GM18907 (cell line): Measurements from ENCODE around the gene STPG1.

Experiments used
- ATAC-seq: cut with Tn5 transposase; IDR thresholded peaks from one replicate; pipeline ENCODE4 v1.9.1; 2021; ENCODE audit warnings: mild to moderate bottlenecking, moderate library complexity; ENCODE audit not compliant: unreplicated experiment

STPG1 gene

DNA sequence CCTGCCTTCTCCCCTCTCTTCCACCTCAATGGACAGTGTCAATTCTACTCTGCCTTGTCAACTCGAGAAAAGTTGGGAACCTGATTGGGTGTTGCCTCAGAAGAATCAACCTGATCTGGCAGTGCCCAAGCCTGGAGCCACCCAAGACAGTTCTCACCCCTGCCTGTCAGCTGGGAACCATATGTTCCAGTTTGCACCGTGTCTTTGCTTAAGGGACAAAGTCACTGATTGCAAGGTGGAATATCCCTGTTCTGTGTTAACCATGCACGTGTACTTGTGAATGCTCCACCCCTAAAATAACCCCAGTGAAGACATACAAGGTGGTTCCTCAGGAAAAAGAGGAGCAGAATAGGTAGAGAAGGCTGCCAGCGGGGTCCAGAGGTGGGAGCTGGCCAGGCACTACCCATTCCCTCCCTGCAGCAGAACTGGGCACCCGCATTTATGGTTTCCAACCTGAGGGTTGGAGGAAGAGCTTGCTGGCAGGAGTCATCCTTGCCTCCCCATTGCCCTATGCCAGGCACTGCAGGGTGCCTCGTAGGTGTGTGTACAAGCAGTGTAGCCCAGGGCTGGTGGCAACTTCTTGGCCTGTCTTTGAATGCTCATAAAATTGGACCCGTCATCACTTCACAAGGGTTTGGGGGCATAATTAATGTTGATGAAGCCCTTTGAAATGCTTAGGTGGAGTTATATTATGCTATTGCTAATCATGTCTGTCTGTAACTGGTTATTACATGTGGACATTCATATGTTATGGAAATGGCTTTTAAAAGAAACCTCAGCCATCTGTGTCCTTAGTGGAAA, 13.4 kb upstream of the STPG1 start:
- no peak for ATAC-seq

DNA sequence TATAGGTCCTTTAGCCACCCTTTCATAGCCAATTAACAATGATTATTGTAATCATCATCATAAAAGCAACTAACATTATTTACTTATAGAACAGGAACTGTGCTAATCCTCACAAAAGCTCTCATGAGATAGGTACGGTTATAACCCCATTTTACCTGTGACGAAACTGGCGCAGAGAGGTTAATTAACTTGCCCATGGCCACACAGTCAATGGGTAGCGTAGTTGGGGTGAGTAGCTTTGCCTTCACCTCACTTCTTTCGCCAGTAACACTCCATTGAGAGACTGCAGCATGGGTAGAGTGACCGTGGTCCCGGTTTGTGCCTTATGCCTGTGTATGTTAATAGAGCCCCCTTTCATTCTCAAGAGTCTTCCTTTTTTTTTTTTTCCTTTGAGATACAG, 12.3 kb upstream of the STPG1 start:
- no peak for ATAC-seq

DNA sequence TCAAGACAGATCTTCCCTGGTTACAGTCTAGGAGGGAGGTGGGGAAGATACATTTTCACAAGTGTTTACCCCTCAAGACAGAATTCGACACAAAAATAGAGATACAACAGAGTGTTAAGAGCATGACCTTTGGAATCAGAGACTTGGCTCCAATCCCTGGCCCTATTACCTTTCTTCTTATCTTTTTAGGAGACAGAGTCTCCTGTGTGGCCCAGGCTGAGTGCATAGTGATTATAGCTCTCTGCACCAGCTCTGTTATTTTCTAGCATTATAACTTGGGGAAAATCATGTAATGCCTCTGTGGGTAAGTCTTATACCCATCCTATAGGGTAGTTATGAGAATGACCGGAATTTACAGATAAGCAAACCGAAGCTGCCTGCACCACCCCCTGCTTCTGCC, 11.9 kb upstream of the STPG1 start:
- ATAC-seq: no peak

DNA sequence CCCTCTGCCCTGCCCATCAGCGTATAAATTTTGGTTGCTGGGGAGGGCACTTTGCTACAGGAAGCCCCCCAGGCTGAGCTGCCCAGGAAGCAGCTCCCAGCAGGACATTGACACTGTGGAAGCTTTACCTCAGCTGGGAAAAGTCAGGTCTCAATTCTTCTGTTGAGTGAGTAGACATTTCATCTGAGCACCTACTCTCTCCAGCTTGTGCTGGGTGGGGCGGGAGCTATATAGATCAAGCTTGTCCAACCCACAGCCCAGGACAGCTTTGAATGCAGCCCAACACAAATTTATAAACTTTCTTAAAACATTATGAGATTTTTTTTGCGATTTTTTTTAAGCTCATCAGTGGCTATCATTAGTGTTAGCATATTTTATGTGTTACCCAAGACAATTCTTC, 11.4 kb upstream of the STPG1 start:
- no peak for ATAC-seq

- ATAC-seq: no peak
Observed at GRCh38 chr1:24424207-24424606, 10.6 kb upstream of the STPG1 start.

DNA sequence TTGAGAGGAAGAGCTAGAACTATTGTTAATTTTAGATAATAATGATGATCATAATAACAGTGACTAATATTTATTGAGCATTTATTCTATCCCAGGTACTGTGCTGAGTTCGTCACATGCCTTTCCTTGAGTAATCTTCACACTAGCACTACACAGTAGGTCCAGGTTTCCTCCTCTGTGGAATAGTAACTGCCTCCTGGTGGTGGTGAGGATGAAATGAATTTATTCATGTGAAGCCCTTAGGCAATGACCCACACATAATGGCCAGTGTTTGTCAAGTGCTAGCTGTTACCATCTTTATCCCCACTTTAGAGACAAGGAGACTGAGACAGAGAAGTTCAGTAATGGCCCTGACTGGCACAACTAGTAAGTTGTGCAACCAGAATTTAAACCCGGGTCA, 7.9 kb upstream of the STPG1 start:
- no peak for ATAC-seq

- no peak for ATAC-seq
Observed at GRCh38 chr1:24420547-24420946, 7.0 kb upstream of the STPG1 start.

DNA sequence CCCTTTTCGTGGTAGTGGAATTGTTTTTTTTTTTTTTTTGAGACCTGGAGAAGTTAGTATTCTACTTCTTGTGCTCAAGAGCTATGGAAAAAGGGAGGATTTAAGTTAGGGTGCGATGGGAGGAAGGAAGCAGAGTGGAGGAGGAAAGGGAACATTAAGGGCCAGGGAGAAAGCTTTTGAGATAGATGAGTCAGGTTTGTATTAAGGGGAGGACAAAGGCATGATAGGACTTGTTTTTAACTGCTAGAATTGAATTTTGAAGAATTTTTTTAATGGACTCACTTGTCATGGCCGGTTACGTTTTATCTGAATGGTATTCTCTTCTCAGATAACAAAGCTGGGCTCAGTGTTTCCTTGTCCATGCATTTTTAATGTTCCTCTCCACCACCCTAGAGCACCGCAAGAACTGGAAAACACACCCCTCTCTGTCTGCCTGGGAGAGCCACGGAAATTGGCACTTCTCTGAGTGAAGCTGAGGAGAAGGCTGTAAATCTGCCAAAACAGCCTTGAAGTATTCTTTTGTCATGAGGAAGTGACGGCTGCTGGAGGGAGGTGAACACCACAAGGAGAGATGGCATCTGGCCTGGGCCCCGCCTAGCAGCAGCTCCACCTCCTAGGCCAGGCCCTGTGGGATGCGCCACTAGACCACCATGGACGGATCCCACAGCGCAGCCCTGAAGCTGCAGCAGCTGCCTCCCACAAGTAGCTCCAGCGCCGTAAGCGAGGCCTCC, 5.5 kb upstream of the STPG1 start:
- no peak for ATAC-seq

- no peak for ATAC-seq
Observed at GRCh38 chr1:24417681-24418080, 4.1 kb upstream of the STPG1 start.

DNA sequence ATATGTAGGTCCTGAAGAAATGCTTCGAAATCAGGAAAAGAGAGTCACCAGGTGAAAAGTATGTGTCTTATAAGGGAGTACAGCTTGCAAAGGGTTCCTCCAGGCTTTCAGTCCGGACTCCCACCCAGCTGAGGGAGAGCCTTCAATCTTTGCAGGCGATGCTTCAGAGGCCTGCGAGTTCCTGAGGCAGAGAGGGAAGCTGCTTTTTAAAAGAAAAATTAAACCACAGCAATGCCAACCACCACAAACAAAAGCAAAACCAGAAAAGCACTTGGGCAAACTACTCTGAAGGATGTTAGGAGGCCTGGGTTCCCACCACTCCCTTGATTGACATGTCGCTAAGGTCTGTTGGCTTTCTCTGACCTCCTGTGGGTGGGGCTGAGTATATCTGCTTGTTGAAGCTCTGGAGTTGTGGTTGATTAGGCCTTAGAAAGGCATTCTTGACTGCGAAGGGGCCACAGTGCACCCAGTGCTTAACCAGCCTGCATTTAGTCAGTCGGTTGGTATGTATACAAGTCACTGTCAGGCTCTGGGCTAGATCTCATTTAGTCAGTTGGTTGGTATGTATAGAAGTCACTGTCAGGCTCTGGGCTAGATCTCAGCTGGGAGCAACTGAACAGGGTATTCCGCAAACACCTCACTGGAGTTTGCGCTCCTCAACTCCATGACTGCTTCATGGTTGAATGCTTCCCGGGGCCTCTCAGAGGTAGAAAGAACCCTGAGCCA, 3.2 kb upstream of the STPG1 start:
- no peak for ATAC-seq

GRCh38 chr1:24415910-24416665, 2.5 kb upstream of the STPG1 start:
- ATAC-seq: peak; percentile 11

GRCh38 chr1:24415334-24415909, 1.8 kb upstream of the STPG1 start, which contains the start of gene NIPAL3:
Gene NIPAL3 (plus strand): TSS chr1:24415802. CDS start chr1:24419548, 3,746 bp downstream.
- ATAC-seq: peak; percentile 96

DNA sequence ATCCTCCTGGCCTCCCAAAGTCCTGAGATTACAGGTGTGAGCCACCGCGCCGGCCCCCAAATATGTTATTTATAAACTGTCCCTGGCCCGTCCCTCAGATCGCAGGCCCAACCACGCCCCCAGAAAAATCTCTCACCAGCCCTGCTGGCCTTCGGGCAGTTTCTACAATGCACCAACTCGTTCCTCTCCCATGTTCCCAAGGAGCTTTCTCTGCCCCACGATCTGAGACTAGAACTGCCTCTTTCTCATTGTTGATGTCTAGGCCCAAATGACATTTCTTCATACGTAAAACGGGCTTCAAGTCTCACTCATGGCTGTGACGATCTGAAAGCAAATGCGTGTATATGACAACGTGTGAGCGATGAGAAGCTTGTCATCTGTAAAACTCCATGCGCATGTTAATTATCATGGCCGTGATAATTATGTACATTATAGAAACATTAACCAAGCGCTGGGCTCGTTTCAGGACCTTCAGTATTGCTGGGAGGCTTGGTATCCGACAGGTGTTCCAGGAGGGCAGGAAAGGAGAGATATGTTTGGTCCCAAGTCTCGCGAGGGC, 1.3 kb upstream of the STPG1 start:
- ATAC-seq: no peak

DNA sequence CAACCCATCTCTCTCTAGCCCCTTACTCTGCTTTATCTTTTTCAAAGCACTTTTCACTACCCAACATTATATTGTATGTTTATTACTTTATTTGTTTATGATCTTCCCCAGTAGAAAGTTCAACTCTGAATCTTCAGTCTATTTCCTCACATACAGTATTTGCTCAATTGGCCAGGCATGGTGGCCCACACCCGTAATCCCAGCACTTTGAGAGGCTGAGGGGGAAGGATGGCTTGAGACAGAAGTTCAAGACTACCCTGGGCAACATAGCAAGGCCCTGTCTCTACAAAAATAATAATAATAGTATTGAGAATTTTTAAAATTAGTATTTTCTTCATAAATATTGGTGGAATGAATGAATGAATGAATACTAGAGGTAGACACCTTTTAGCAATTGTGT, 1.2 kb downstream of the STPG1 start:
- ATAC-seq: no peak

GRCh38 chr1:24411963-24412362, 1.6 kb downstream of the STPG1 start:
- no peak for ATAC-seq

GRCh38 chr1:24410750-24411149, 2.8 kb downstream of the STPG1 start:
- ATAC-seq: no peak

DNA sequence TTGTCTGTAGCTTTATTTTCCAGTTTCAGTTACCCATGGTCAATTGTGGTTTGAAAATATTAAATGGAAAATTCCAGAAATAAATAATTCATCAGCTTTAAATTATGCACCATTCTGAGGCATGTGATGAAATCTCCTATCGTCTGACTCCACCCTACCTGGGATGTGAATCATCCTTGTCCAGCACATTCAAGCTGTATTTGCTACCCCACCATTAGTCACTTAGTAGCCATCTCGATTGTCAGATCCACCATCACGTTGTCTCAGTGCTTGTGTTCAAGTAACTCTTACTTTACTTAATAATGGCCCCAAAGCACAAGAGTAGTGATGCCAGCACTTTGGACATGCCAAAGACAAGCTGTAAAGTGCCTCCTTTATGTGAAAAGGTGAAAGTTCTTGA, 4.0 kb downstream of the STPG1 start:
- ATAC-seq: no peak

DNA sequence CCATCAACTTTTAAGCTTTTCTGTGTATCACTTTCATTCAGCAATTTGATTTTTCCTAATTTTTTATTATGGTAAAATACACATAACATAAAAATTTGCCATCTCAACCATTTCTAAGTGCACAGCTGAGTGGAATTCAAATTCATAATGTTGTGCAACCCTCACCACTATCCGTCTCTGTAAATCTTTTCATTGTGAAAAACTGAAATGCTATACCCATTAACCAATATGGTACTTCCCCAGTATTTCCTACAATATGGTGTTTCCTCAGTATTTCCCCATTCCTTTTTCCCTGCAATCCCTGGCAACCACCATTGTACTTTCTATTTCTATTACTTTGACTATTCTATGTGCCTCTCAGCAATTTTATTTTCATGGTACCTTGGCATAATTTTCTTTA, 6.8 kb downstream of the STPG1 start:
- no peak for ATAC-seq

DNA sequence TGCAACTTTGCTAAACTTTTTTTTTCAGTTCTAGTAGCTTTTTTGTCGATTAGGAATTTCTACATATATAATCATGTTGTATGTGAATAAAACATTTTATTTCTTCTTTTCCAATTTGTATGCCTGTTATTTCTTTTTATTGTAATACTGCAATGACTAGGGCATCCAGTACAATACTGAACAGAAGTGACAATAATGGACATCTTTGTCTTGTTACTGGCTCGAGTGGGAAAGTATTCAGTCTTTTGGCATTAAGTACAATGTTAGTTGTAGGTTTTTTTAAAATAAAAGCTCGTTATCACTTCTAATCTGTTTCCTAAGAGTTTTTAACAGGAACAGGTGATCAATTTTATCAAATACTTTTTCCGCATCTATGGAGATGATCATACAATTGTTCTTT, 9.8 kb downstream of the STPG1 start:
- ATAC-seq: no peak

GRCh38 chr1:24400065-24400464, 13.5 kb downstream of the STPG1 start:
- no peak for ATAC-seq
